Endodermal cell (in vitro differentiated cells): ENCODE measurements around the gene PTPMT1. TPM values are rescaled to one million over a fixed set of nuclear protein-coding genes. Genes with fewer than 3 reads are reported as not detected.

Experiments used
- DNase-seq: peaks from one replicate; pipeline ENCODE4 v3.0.0-alpha.2; 2017
- H3K27ac ChIP-seq: 2 replicates; pipeline ENCODE4 v1.5.1; 2013; ENCODE audit warnings: mild to moderate bottlenecking, low read depth, low read length, moderate library complexity
- H3K27me3 ChIP-seq: 2 replicates; pipeline ENCODE4 v1.6.1; 2013; ENCODE audit warnings: mild to moderate bottlenecking, low read length, moderate library complexity; ENCODE audit not compliant: insufficient read depth, control insufficient read depth, poor library complexity, severe bottlenecking
- H3K36me3 ChIP-seq: 2 replicates; pipeline ENCODE4 v1.7.0; 2013; ENCODE audit warnings: mild to moderate bottlenecking, low read length, moderate library complexity; ENCODE audit not compliant: control insufficient read depth, insufficient read depth
- H3K4me1 ChIP-seq: one replicate; pipeline ENCODE4 v1.7.0; 2013; ENCODE audit warnings: low read length; ENCODE audit not compliant: control insufficient read depth, insufficient read depth
- H3K4me3 ChIP-seq: 2 replicates; pipeline ENCODE4 v1.5.1; 2013; ENCODE audit warnings: mild to moderate bottlenecking, low read length, moderate library complexity
- H3K9ac ChIP-seq: 2 replicates; pipeline ENCODE4 v1.6.1; 2013; ENCODE audit warnings: mild to moderate bottlenecking, low read length, moderate library complexity; ENCODE audit not compliant: poor library complexity, severe bottlenecking; ENCODE audit errors: extremely low read depth
- H3K9me3 ChIP-seq: 2 replicates; pipeline ENCODE4 v1.6.1; 2013; ENCODE audit warnings: mild to moderate bottlenecking, low read length, moderate library complexity; ENCODE audit not compliant: control insufficient read depth
- H3K27ac Mint-ChIP-seq: 2 replicates; pipeline ENCODE4 v1.8.0; 2020; ENCODE audit warnings: mixed read lengths
- H3K27me3 Mint-ChIP-seq: 2 replicates; pipeline ENCODE4 v1.8.0; 2021; ENCODE audit warnings: mild to moderate bottlenecking, mixed read lengths; ENCODE audit not compliant: insufficient read depth
- H3K36me3 Mint-ChIP-seq: 2 replicates; pipeline ENCODE4 v1.8.0; 2020; ENCODE audit warnings: low read depth, mixed read lengths
- H3K4me1 Mint-ChIP-seq: 2 replicates; pipeline ENCODE4 v1.8.0; 2020; ENCODE audit warnings: mixed read lengths
- H3K4me3 Mint-ChIP-seq: 2 replicates; pipeline ENCODE4 v1.8.0; 2020; ENCODE audit warnings: mild to moderate bottlenecking, moderate library complexity, mixed read lengths
- H3K9me3 Mint-ChIP-seq: 2 replicates; pipeline ENCODE4 v1.8.0; 2020; ENCODE audit warnings: mild to moderate bottlenecking, mixed read lengths
- CTCF ChIP-seq: fragments of 200-600 bp; sonication (generic); conservative IDR thresholded peaks from 2 replicates; pipeline ENCODE4 v1.5.0; 2021; ENCODE audit warnings: antibody characterized with exemption, mild to moderate bottlenecking
- WGBS, 2 experiments: methylation state at CpG; one replicate each; pipeline versions ENCODE4 v1.1.5 to v1.1.7; 2013; ENCODE audit warnings: missing lambda C conversion rate in 2 of 2, mixed read lengths in 1 of 2; ENCODE audit not compliant: insufficient coverage in 1 of 2, insufficient read length in 1 of 2; 5-methylcytosine and 5-hydroxymethylcytosine counted together
- total RNA-seq, 2 donors: library from RNA; stranded (reverse); fragmentation: NEBNext Ultra II Directional in 1 of 2; extraction: Animal tissue kit (Norgen Biotek cat#: 25700) in 1 of 2; gene quantifications; 2 replicates in 1 of 2; 3 replicates in 1 of 2; pipeline ENCODE4 v1.2.1, GENCODE V29; 2021

PTPMT1 gene
- total RNA-seq, 2 donors from 2014 or later = 55.8 to 65.0 TPM

GRCh38 chr11:47572715-47573255 lies 7.4 kb downstream of the PTPMT1 start:
- Histone ChIP-seq H3K27me3 (no peaks in the 10 kb centered on the region), H3K36me3 (peaks cover 81% of the 10 kb centered on the region), H3K9me3 (no peaks in the 10 kb centered on the region), H3K27ac (no peak overlapping the region), H3K4me3 (no peak overlapping the region), H3K4me1 (peaks cover under 1% of the 10 kb centered on the region), H3K9ac (no peak overlapping the region)
- Mint-ChIP-seq H3K9me3 (no peaks in the 10 kb centered on the region), H3K27ac (no peak overlapping the region), H3K4me3 (no peak overlapping the region), H3K36me3 (peaks cover 68% of the 10 kb centered on the region), H3K27me3 (no peaks in the 10 kb centered on the region), H3K4me1 (peaks cover 1% of the 10 kb centered on the region)
- WGBS, 2 experiments = 88 to 97% methylated on average over 8 of the region's 8 CpGs
- no peak for DNase-seq
- TF ChIP-seq CTCF = no peak

GRCh38 chr11:47573321-47573720 lies 7.9 kb downstream of the PTPMT1 start:
- Mint-ChIP-seq H3K36me3 (peaks cover 65% of the 10 kb centered on the region), H3K9me3 (no peaks in the 10 kb centered on the region), H3K4me1 (peaks cover 4% of the 10 kb centered on the region), H3K27ac (no peak overlapping the region), H3K4me3 (no peak overlapping the region), H3K27me3 (no peaks in the 10 kb centered on the region)
- H3K4me3 ChIP-seq = no peak overlapping the region
- no peak overlapping the region for H3K9ac ChIP-seq
- 94 to 97% methylated on average over 10 to 11 of the region's 11 CpGs for WGBS, 2 experiments
- no peak for TF ChIP-seq CTCF
- no peaks in the 10 kb centered on the region for H3K9me3 ChIP-seq
- H3K4me1 ChIP-seq = peaks cover 4% of the 10 kb centered on the region
- peaks cover 81% of the 10 kb centered on the region for H3K36me3 ChIP-seq
- H3K27me3 ChIP-seq = no peaks in the 10 kb centered on the region
- H3K27ac ChIP-seq = no peak overlapping the region
- DNase-seq = no peak

GRCh38 chr11:47577460-47578041 lies 12.2 kb downstream of the PTPMT1 start:
- Histone ChIP-seq H3K27ac (no peak overlapping the region), H3K27me3 (no peaks in the 10 kb centered on the region), H3K9me3 (no peaks in the 10 kb centered on the region), H3K4me3 (peak overlapping the region; percentile 98), H3K9ac (peak overlapping the region; percentile 79), H3K4me1 (peaks cover 4% of the 10 kb centered on the region), H3K36me3 (peaks cover 68% of the 10 kb centered on the region)
- peak overlapping the region; percentile 98 for H3K27ac Mint-ChIP-seq
- peaks cover 56% of the 10 kb centered on the region for H3K36me3 Mint-ChIP-seq
- TF ChIP-seq CTCF = no peak
- no peaks in the 10 kb centered on the region for H3K27me3 Mint-ChIP-seq
- no peaks in the 10 kb centered on the region for H3K9me3 Mint-ChIP-seq
- H3K4me1 Mint-ChIP-seq = peaks cover 11% of the 10 kb centered on the region
- WGBS, 2 experiments = 89 to 91% methylated on average over 13 of the region's 13 CpGs
- DNase-seq = no peak
- H3K4me3 Mint-ChIP-seq = peak overlapping the region; percentile 96
